Trophoblast cell (in vitro differentiated cells and primary cell): ENCODE results near the gene MPDU1.
A peak's percentile ranks its signal among the peaks of the same experiment; 100 is the strongest.

ENCODE experiments used
- DNase-seq, 2 donors: peaks; one replicate each; pipeline ENCODE4 v3.0.0-alpha.2; 2016
- H2AFZ ChIP-seq: 2 replicates; pipeline ENCODE4 v1.6.1; 2013; ENCODE audit warnings: low read length, moderate library complexity, mild to moderate bottlenecking; ENCODE audit not compliant: insufficient read depth, poor library complexity
- H2AK5ac ChIP-seq: 2 replicates; pipeline ENCODE4 v1.6.1; 2013; ENCODE audit warnings: mild to moderate bottlenecking, low read length
- H2BK120ac ChIP-seq: 2 replicates; pipeline ENCODE4 v1.6.1; 2013; ENCODE audit warnings: low read length, mild to moderate bottlenecking, moderate library complexity; ENCODE audit not compliant: insufficient read depth, poor library complexity
- H2BK12ac ChIP-seq: 2 replicates; pipeline ENCODE4 v1.6.1; 2013; ENCODE audit warnings: mild to moderate bottlenecking, low read length, moderate library complexity
- H2BK5ac ChIP-seq: 2 replicates; pipeline ENCODE4 v1.6.1; 2013; ENCODE audit warnings: low read length, low read depth, moderate library complexity, mild to moderate bottlenecking; ENCODE audit not compliant: poor library complexity
- H3K14ac ChIP-seq: 2 replicates; pipeline ENCODE4 v1.6.1; 2013; ENCODE audit warnings: mild to moderate bottlenecking, low read length
- H3K18ac ChIP-seq: 2 replicates; pipeline ENCODE4 v1.6.1; 2013; ENCODE audit warnings: mild to moderate bottlenecking, low read length
- H3K23ac ChIP-seq: 2 replicates; pipeline ENCODE4 v1.6.1; 2013; ENCODE audit warnings: low read length
- H3K27ac ChIP-seq: 2 replicates; pipeline ENCODE4 v1.5.1; 2013; ENCODE audit warnings: low read depth, mild to moderate bottlenecking, inconsistent platforms, low read length, moderate library complexity
- H3K27me3 ChIP-seq: 2 replicates; pipeline ENCODE4 v1.6.1; 2013; ENCODE audit warnings: inconsistent platforms, mild to moderate bottlenecking, low read length, moderate library complexity; ENCODE audit not compliant: insufficient read depth
- H3K36me3 ChIP-seq, 2 experiments: 1 replicate in 1 of 2; 2 replicates in 1 of 2; pipeline ENCODE4 v1.6.1; 2013; ENCODE audit warnings: low read length in 2 of 2, mild to moderate bottlenecking in 2 of 2, moderate library complexity in 1 of 2; ENCODE audit not compliant: insufficient read depth in 2 of 2, control insufficient read depth in 1 of 2
- H3K4ac ChIP-seq: 2 replicates; pipeline ENCODE4 v1.6.1; 2013; ENCODE audit warnings: low read depth, mild to moderate bottlenecking, low read length, moderate library complexity
- H3K4me1 ChIP-seq, 2 experiments: 1 replicate in 1 of 2; 2 replicates in 1 of 2; pipeline ENCODE4 v1.6.1; 2013; ENCODE audit warnings: low read length in 2 of 2, mild to moderate bottlenecking in 2 of 2, moderate library complexity in 1 of 2; ENCODE audit not compliant: insufficient read depth in 2 of 2, control insufficient read depth in 1 of 2
- H3K4me2 ChIP-seq: 2 replicates; pipeline ENCODE4 v1.6.1; 2013; ENCODE audit warnings: inconsistent platforms, mild to moderate bottlenecking, low read length, moderate library complexity
- H3K4me3 ChIP-seq: 2 replicates; pipeline ENCODE4 v1.5.1; 2013; ENCODE audit warnings: mild to moderate bottlenecking, low read depth, low read length, inconsistent platforms
- H3K79me1 ChIP-seq: one replicate; pipeline ENCODE4 v1.6.1; 2013; ENCODE audit warnings: low read length
- H3K79me2 ChIP-seq: 2 replicates; pipeline ENCODE4 v1.6.1; 2013; ENCODE audit warnings: low read length, mild to moderate bottlenecking; ENCODE audit not compliant: control insufficient read depth, insufficient read depth, poor library complexity
- H3K9ac ChIP-seq: 2 replicates; pipeline ENCODE4 v1.6.1; 2013; ENCODE audit warnings: mild to moderate bottlenecking, low read length
- H3K9me3 ChIP-seq: 2 replicates; pipeline ENCODE4 v1.6.1; 2013; ENCODE audit warnings: low read depth, mild to moderate bottlenecking, control low read depth, inconsistent platforms, low read length; ENCODE audit not compliant: insufficient read depth
- H4K12ac ChIP-seq: 2 replicates; pipeline ENCODE4 v1.6.1; 2013; ENCODE audit warnings: low read depth, mild to moderate bottlenecking, low read length, moderate library complexity
- H4K8ac ChIP-seq: 2 replicates; pipeline ENCODE4 v1.6.1; 2013; ENCODE audit warnings: low read depth, mild to moderate bottlenecking, low read length, moderate library complexity
- H4K91ac ChIP-seq: one replicate; pipeline ENCODE4 v1.6.1; 2013; ENCODE audit warnings: low read depth, mild to moderate bottlenecking, low read length, moderate library complexity
- WGBS: extraction: QIAGEN DNeasy Blood & Tissue Kit; methylation state at CpG from one replicate; pipeline ENCODE4 v1.1.7; 2013; ENCODE audit warnings: missing lambda C conversion rate; ENCODE audit not compliant: insufficient read length, insufficient coverage; ENCODE audit errors: extremely low coverage; 5-methylcytosine and 5-hydroxymethylcytosine counted together

Gene MPDU1

GRCh38 chr17:7582396-7583252 is 1.0 kb upstream of the MPDU1 start:
- H4K12ac ChIP-seq = peak overlapping the region; percentile 96
- no peak overlapping the region for H3K4me2 ChIP-seq
- peak overlapping the region; percentile 77 for H2AFZ ChIP-seq
- peak overlapping the region; percentile 85 for H3K4ac ChIP-seq
- no peak for DNase-seq
- H2BK5ac ChIP-seq = peak overlapping the region; percentile 34
- WGBS = no CpG with 5 or more reads among the region's 36 CpGs
- no peak overlapping the region for H3K9ac ChIP-seq
- peak overlapping the region; percentile 98 for H4K91ac ChIP-seq
- H3K4me3 ChIP-seq = no peak overlapping the region
- peaks cover 19 to 35% of the 10 kb centered on the region in 2 experiments for H3K36me3 ChIP-seq
- no peak overlapping the region for H3K23ac ChIP-seq
- peak overlapping the region; percentile 98 for H2AK5ac ChIP-seq
- H3K79me1 ChIP-seq = peaks cover 16% of the 10 kb centered on the region
- peak overlapping the region; percentile 63 for H2BK12ac ChIP-seq
- H3K9me3 ChIP-seq = peaks cover 2% of the 10 kb centered on the region
- H4K8ac ChIP-seq = peak overlapping the region; percentile 96
- no peaks in the 10 kb centered on the region for H3K27me3 ChIP-seq
- H3K79me2 ChIP-seq = peaks cover 8% of the 10 kb centered on the region
- H3K27ac ChIP-seq = peak overlapping the region; percentile 72
- H2BK120ac ChIP-seq = peak overlapping the region; percentile 62
- peak overlapping the region; percentile 71 for H3K18ac ChIP-seq
- peak overlapping the region; percentile 94 for H3K14ac ChIP-seq
- peaks cover 11 to 12% of the 10 kb centered on the region in 2 experiments for H3K4me1 ChIP-seq

DNA sequence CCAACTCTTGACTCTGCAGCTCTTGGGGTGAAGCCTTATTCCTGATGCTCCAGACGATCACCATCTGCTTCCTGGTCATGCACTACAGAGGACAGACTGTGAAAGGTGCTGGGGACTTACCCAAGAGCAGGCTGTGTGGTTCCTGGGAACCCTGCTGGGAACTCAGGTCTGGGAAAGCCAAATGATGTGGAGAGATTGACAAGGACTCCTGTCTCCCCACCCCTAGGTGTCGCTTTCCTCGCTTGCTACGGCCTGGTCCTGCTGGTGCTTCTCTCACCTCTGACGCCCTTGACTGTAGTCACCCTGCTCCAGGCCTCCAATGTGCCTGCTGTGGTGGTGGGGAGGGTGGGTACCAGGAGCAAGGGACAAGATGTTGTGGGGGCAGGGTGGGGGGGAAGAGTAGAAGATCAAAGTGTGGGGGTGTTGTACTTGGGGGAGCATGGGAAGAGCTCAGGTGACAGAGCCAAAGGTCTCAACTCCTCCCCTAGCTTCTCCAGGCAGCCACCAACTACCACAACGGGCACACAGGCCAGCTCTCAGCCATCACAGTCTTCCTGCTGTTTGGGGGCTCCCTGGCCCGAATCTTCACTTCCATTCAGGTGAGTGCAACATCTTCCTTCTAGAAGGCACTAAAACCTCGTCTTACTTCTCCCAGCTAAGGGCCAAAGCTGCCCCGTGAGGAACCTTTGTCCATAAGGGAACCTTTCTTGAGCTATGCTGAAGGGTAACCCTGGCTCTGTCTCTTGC is 3.2 kb downstream of the MPDU1 start:
- Histone ChIP-seq H3K23ac (no peak overlapping the region), H4K8ac (no peak overlapping the region), H3K4me2 (no peak overlapping the region), H2BK120ac (no peak overlapping the region), H3K9me3 (peaks cover 3% of the 10 kb centered on the region), H3K4ac (no peak overlapping the region), H2AFZ (no peak overlapping the region), H3K79me2 (peaks cover 12% of the 10 kb centered on the region), H2AK5ac (no peak overlapping the region), H3K27ac (no peak overlapping the region), H3K36me3 (peaks cover 32 to 36% of the 10 kb centered on the region in 2 experiments), H3K27me3 (no peaks in the 10 kb centered on the region), H3K4me1 (peaks cover 41 to 43% of the 10 kb centered on the region in 2 experiments), H3K14ac (no peak overlapping the region), H3K18ac (no peak overlapping the region), H2BK5ac (no peak overlapping the region), H3K9ac (no peak overlapping the region), H4K91ac (no peak overlapping the region), H3K4me3 (no peak overlapping the region), H3K79me1 (peaks cover 23% of the 10 kb centered on the region), H2BK12ac (no peak overlapping the region), H4K12ac (no peak overlapping the region)
- DNase-seq = peak in 1 of 2 donors; percentile 52
- WGBS = no CpG with 5 or more reads among the region's 9 CpGs

DNA sequence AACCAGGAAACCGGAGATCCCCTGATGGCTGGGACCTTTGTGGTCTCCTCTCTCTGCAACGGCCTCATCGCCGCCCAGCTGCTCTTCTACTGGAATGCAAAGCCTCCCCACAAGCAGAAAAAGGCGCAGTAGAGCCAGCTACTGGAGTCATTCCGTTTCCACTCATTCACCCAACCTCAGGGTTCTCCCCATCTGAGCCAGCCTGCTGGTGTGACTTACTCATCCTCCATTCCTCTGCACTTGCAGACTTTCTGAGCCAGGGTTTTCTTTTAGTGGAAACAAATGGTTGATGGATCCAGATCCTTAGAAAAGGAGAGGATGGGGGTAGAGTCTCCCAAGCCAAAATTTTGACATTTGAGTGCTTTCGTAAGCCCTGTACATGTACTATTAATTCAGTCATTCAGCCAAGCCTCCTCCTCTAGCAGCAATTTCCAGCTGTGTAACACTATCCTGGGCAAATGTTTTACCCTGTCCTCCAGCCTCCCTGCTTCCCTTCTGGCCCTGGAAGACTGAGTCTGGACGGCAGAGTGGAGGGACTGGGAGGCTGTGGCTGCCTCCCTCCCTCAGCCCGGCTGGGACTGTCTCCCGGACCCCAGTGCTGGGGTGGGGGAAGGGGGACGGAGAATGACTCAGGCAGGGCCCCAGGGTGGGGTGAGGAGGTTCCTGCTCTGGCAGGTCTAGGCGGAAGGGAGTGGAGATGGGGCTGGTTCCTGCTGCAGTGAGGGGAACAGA is 3.9 kb downstream of the MPDU1 start:
- H2BK5ac ChIP-seq = no peak overlapping the region
- no peak overlapping the region for H3K4ac ChIP-seq
- no peak overlapping the region for H2AK5ac ChIP-seq
- H3K27ac ChIP-seq = peak overlapping the region; percentile 10
- no peak overlapping the region for H4K8ac ChIP-seq
- no peak overlapping the region for H2AFZ ChIP-seq
- H2BK12ac ChIP-seq = no peak overlapping the region
- no peak overlapping the region for H4K12ac ChIP-seq
- H3K4me2 ChIP-seq = peak overlapping the region; percentile 31
- peaks cover 3% of the 10 kb centered on the region for H3K9me3 ChIP-seq
- H4K91ac ChIP-seq = no peak overlapping the region
- peaks cover 41 to 43% of the 10 kb centered on the region in 2 experiments for H3K4me1 ChIP-seq
- no peak overlapping the region for H3K9ac ChIP-seq
- peaks cover 12% of the 10 kb centered on the region for H3K79me2 ChIP-seq
- peaks cover 38 to 43% of the 10 kb centered on the region in 2 experiments for H3K36me3 ChIP-seq
- H3K18ac ChIP-seq = no peak overlapping the region
- no peak overlapping the region for H3K4me3 ChIP-seq
- no peak overlapping the region for H3K14ac ChIP-seq
- WGBS = no CpG with 5 or more reads among the region's 12 CpGs
- H3K79me1 ChIP-seq = peaks cover 23% of the 10 kb centered on the region
- no peak overlapping the region for H2BK120ac ChIP-seq
- no peak overlapping the region for H3K23ac ChIP-seq
- no peaks in the 10 kb centered on the region for H3K27me3 ChIP-seq
- DNase-seq = no peak

DNA sequence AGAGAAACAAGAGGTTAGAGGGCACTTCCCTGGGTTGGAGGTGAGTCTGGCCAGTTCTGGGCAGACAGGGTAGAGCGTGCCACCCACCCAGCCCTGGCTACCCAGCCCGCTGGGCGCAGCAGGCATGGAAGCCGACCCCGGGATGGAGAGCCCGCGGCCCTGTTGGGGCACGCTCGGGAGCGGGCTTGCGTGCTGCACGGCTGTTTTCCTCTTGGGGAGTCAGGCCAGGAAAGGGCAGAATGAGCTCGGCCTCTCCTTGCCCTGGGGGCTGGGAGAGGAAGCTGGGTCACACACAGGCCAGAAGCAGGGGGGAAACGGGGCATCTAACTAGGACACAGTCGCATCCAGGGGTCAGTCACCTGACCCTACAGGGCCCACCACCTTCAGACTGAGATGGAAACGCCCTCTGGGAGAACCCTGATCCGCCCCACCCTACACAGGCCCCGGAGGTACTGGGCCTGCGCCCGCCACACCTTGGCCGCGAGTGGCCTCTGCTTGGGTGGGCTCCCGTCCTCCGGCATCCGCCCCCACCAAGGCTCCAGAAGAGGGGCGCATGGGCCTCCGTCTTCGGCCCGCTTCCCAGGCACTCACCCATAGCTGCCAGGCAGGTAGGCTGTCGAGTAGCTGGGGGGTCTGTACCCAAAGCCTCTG is 5.0 kb downstream of the MPDU1 start:
- Histone ChIP-seq H3K14ac (peak overlapping the region; percentile 38), H3K9me3 (peaks cover 4% of the 10 kb centered on the region), H3K27me3 (no peaks in the 10 kb centered on the region), H4K12ac (peak overlapping the region; percentile 27), H4K8ac (peak overlapping the region; percentile 54), H2BK5ac (peak overlapping the region; percentile 38), H3K27ac (no peak overlapping the region), H3K4me3 (peak overlapping the region; percentile 38), H3K36me3 (peaks cover 47 to 54% of the 10 kb centered on the region in 2 experiments), H3K9ac (peak overlapping the region; percentile 11), H3K79me1 (peaks cover 15% of the 10 kb centered on the region), H2BK12ac (peak overlapping the region; percentile 61), H3K4ac (peak overlapping the region; percentile 9), H2AFZ (peak overlapping the region; percentile 50), H3K79me2 (peaks cover 8% of the 10 kb centered on the region), H3K4me2 (peak overlapping the region; percentile 85), H2AK5ac (peak overlapping the region; percentile 32), H3K4me1 (peaks cover 35 to 36% of the 10 kb centered on the region in 2 experiments), H2BK120ac (no peak overlapping the region), H3K23ac (no peak overlapping the region), H4K91ac (peak overlapping the region; percentile 65), H3K18ac (peak overlapping the region; percentile 77)
- no peak for DNase-seq
- WGBS = no CpG with 5 or more reads among the region's 30 CpGs
